Effector memory CD4-positive, alpha-beta T cell (primary cell): ENCODE measurements around the gene MOCS2.
"Not testable (repeated sequence)": the region's sequence is repeated elsewhere in the genome, so short reads cannot be mapped to it uniquely, and the experiment has no call there.

Source experiments
- DNase-seq, 3 donors: peaks; one replicate each; pipeline ENCODE4 v3.0.0-alpha.2; 2020
- H3K27ac ChIP-seq: 2 replicates; pipeline ENCODE4 v1.7.0; 2013; ENCODE audit warnings: mild to moderate bottlenecking, low read length, moderate library complexity; ENCODE audit not compliant: insufficient read depth, poor library complexity, severe bottlenecking
- H3K27me3 ChIP-seq: replicated peaks from 2 replicates; pipeline ENCODE4 v1.7.0; 2013; ENCODE audit warnings: mild to moderate bottlenecking, low read length; ENCODE audit not compliant: insufficient read depth, control insufficient read depth, poor library complexity, severe bottlenecking
- H3K36me3 ChIP-seq: 2 replicates; pipeline ENCODE4 v1.7.0; 2013; ENCODE audit warnings: mild to moderate bottlenecking, low read length, moderate library complexity; ENCODE audit not compliant: control insufficient read depth, insufficient read depth
- H3K4me1 ChIP-seq: 2 replicates; pipeline ENCODE4 v1.7.0; 2013; ENCODE audit warnings: low read length, mild to moderate bottlenecking; ENCODE audit not compliant: control insufficient read depth, insufficient read depth, poor library complexity, severe bottlenecking
- H3K4me3 ChIP-seq: 2 replicates; pipeline ENCODE4 v1.7.0; 2013; ENCODE audit warnings: low read length, low read depth, mild to moderate bottlenecking; ENCODE audit not compliant: insufficient read depth, poor library complexity, severe bottlenecking
- H3K9me3 ChIP-seq: 2 replicates; pipeline ENCODE4 v1.7.0; 2013; ENCODE audit warnings: mild to moderate bottlenecking, low read length, moderate library complexity; ENCODE audit not compliant: control insufficient read depth

MOCS2 gene

DNA sequence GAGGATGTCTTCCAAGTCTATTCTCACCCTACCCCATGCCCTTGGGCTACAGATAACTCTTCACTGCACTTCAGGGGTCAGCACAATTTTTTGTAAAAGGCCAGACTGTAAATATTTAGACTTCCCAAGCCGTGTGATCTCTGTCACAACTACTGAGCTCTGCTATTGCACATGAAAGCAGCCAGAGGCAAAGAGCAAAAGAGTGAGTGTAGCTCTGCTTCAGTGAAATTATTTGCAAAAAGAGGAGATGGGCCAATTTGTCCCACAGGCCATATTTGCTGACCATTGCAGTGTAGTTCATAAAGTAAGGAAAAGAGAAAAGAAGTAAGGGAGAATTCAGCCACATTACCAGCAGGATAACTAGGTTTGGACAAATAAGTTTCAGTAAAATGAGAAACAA, 7.0 kb upstream of the MOCS2 start:
- DNase-seq: no peak
- H3K36me3 ChIP-seq: no peaks in the 10 kb centered on the region
- no peak overlapping the region for H3K27ac ChIP-seq
- no peak overlapping the region for H3K4me3 ChIP-seq
- no peaks in the 10 kb centered on the region for H3K4me1 ChIP-seq
- no peaks in the 10 kb centered on the region for H3K27me3 ChIP-seq
- no peaks in the 10 kb centered on the region for H3K9me3 ChIP-seq

DNA sequence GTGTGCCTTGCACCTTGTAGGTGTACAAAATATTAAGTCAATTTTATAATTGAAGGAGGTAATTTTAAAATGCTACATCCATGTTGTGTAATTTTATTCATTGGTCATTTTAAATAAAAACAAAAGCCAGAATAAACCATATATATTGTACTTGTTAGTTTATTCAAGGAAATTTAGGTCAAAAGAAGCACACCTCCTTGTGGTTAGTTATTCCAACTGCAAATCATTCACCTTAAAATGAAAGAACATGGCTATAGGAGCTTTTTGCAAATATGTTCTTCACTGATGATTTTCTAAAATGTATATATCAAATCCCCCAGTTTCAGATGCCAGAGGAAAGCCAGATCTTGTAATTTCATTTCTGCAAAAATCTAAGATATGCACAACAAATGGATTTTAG, 5.4 kb upstream of the MOCS2 start:
- Histone ChIP-seq H3K9me3 (no peaks in the 10 kb centered on the region), H3K27me3 (no peaks in the 10 kb centered on the region), H3K27ac (no peak overlapping the region), H3K4me1 (no peaks in the 10 kb centered on the region), H3K4me3 (no peak overlapping the region), H3K36me3 (no peaks in the 10 kb centered on the region)
- no peak for DNase-seq

DNA sequence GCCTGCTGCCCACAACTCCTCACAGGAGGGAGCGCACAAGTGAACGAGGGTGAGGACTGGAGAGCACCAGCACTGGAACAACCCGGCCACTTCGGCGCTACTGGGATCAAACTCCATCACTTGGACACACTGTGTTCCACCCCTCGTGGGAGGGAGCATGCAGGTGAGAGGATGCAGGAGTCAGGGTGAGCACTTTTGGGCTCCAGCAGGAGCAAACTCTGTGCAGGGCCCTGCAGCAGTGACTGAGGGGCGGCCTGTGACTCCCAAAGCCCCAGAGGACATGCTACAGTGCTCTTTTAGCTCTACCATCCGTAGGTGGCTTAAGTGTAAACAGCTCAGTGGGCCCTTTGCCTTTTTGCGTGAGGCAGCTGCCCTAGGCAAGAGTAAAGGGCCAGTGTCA, 4.4 kb upstream of the MOCS2 start:
- Histone ChIP-seq H3K4me1 (no peaks in the 10 kb centered on the region), H3K27me3 (no peaks in the 10 kb centered on the region), H3K36me3 (no peaks in the 10 kb centered on the region), H3K4me3 (no peak overlapping the region), H3K27ac (no peak overlapping the region), H3K9me3 (no peaks in the 10 kb centered on the region)
- DNase-seq: no peak

DNA sequence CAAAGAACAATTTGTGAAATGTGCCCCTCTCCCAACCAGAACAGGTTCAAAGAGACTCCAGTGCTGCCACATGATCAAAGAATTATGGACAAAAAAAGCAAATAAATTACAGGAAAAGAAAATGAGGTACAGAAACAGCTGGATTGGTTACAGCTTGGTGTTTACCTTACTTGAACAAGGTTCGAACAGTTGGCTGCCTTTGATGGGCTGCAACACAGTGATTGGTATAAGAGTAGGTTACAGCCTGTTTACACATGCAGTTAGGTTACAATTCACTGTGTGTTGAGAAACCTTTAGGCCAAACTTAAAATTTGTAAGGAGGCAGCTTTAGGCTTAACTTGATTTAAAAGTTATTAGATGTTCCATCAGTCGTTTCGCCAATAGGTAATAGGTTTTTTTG, 3.4 kb upstream of the MOCS2 start:
- DNase-seq: no peak
- Histone ChIP-seq H3K9me3 (no peaks in the 10 kb centered on the region), H3K4me1 (no peaks in the 10 kb centered on the region), H3K36me3 (no peaks in the 10 kb centered on the region), H3K27me3 (no peaks in the 10 kb centered on the region), H3K4me3 (no peak overlapping the region), H3K27ac (no peak overlapping the region)

DNA sequence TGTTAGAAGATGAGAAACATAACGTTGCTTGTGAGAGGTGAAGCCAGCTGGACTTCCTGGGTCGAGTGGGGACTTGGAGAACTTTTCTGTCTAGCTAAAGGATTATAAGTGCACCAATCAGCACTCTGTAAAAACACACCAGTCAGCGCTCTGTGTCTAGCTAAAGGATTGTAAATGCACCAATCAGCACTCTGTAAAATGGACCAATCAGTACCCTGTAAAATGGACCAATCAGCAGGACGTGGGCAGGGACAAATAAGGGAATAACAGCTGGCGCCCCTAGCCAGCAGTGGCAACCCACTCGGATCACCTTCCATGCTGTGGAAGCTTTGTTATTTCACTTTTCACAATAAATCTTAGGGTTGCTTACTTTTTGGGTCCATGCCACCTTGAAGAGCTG, 2.8 kb upstream of the MOCS2 start:
- H3K9me3 ChIP-seq, H3K27me3 ChIP-seq, H3K36me3 ChIP-seq, H3K4me1 ChIP-seq, DNase-seq, H3K4me3 ChIP-seq, H3K27ac ChIP-seq: not testable (repeated sequence)

DNA sequence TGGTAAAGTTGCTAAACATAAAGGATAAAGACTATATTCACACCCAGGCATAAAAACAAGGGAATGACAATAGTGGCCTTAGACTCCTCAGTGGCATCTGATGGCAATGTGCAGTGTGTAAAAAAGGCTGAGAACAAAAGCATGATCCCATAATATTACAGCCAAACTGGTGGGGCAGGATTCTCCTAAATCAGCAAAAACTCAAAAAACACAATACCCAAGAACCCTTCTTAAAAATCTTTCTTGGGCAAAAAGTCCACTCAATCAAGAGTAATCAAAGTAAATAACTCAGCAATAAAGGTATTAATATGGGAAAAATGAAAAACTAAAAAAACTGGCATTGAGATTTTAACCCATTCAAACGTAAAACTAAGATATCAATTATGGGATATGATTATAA, 1.6 kb upstream of the MOCS2 start:
- Histone ChIP-seq H3K4me3 (no peak overlapping the region), H3K9me3 (no peaks in the 10 kb centered on the region), H3K27ac (no peak overlapping the region), H3K4me1 (no peaks in the 10 kb centered on the region), H3K36me3 (no peaks in the 10 kb centered on the region), H3K27me3 (no peaks in the 10 kb centered on the region)
- DNase-seq: no peak

DNA sequence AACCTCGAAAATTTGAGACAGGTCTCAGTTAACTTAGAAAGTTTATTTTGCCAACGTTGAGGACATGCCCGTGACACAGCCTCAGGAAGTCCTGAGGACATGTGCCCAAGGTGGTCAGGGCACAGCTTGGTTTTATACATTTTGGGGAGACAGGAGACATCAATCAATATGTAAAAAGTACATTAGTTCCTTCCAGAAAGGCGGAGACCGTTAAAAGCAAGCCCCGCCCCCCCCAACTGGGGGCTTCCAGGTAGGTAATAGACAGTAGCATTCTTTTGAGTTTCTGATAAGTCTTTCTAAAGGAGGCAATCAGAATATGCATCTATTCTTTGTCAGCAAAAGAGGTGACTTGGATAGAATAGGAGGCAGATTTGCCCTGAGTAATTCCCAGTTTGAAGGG, 599 bp upstream of the MOCS2 start:
- H3K9me3 ChIP-seq: no peaks in the 10 kb centered on the region
- DNase-seq: no peak
- peak overlapping the region; percentile 72 for H3K4me3 ChIP-seq
- H3K27ac ChIP-seq: peak overlapping the region; percentile 72
- no peaks in the 10 kb centered on the region for H3K4me1 ChIP-seq
- no peaks in the 10 kb centered on the region for H3K36me3 ChIP-seq
- H3K27me3 ChIP-seq: no peaks in the 10 kb centered on the region

DNA sequence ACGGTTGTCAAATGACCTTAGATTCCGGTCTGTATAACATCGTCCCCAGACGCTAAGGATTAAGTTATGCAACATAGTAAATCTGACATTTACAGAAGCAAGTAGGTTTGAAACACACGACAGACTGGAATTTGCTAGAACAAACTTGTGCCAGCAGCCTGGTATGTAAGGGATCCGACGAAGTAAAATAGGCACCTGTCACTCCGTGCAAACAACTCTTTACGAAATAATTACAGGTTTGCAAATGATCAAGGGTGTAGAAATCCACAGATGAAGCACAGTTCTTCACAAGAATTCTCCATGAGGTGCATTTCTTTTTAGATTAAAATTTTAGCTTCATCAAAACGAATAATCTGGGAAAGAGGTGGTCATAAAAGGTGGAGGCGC, 508 bp downstream of the MOCS2 start:
- peaks cover under 1% of the 10 kb centered on the region for H3K36me3 ChIP-seq
- peak overlapping the region; percentile 72 for H3K4me3 ChIP-seq
- no peaks in the 10 kb centered on the region for H3K4me1 ChIP-seq
- H3K27me3 ChIP-seq: no peaks in the 10 kb centered on the region
- no peak for DNase-seq
- H3K27ac ChIP-seq: peak overlapping the region; percentile 72
- no peaks in the 10 kb centered on the region for H3K9me3 ChIP-seq

DNA sequence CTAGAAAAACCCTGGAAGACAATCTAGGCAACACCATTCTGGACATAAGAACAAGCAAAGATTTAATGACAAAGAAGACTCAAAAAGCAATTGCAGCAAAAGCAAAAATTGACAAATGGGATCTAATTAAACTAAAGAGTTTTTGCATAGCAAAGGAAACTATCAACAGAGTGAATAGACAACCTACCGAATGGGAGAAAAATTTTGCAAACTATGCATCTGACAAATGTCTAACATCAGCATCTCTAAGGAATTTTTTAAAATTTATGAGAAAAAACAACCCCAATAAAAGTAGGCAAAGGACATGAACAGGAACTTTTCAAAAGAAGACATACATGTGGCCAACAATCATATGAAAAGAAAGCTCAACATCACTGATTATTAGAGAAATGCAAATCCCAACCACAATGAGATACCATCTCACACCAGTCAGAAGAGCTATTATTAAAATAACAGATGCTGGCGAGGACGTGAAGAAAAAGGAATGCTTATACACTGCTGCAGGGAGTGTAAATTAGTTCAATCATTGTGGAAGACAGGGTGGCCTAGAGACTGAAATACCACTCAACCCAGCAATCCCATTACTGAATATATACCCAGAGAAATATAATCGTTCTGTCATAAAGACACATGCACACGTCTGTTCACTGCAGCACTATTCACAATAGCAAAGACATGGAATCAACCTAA, 3.8 kb downstream of the MOCS2 start:
- H3K9me3 ChIP-seq: no peaks in the 10 kb centered on the region
- no peaks in the 10 kb centered on the region for H3K27me3 ChIP-seq
- H3K4me1 ChIP-seq: no peaks in the 10 kb centered on the region
- H3K4me3 ChIP-seq: no peak overlapping the region
- H3K36me3 ChIP-seq: peaks cover 19% of the 10 kb centered on the region
- DNase-seq: no peak
- no peak overlapping the region for H3K27ac ChIP-seq

DNA sequence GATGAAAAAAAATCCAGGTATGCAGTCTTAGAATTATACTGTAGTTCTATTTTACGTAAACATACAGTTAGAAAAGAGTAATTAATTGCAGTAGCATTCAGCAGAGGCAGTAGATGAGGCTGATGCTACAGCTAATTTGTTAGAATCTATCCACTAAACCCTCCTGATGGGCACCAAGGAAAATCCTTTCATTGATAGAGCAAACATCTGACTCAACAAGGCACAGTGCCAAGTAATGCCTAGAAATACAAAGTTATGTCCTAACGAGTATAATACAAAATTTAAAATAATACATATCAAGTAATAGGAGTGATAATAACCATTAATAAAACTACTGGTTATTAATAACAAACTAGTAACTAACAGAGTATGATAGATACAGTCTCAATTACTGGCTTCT, 9.0 kb downstream of the MOCS2 start:
- Histone ChIP-seq H3K27ac (no peak overlapping the region), H3K4me1 (no peaks in the 10 kb centered on the region), H3K4me3 (no peak overlapping the region), H3K9me3 (no peaks in the 10 kb centered on the region), H3K27me3 (no peaks in the 10 kb centered on the region), H3K36me3 (peaks cover 47% of the 10 kb centered on the region)
- no peak for DNase-seq
